Kidney epithelial cell (primary cell): ENCODE measurements around the gene KCNH5. TPM values are rescaled to one million over a fixed set of nuclear protein-coding genes. Genes with fewer than 3 reads are reported as not detected.
"Not testable (repeated sequence)": the region's sequence is repeated elsewhere in the genome, so short reads cannot be mapped to it uniquely, and the experiment has no call there.

Source experiments
- DNase-seq: peaks from one replicate; pipeline ENCODE4 v3.0.0-alpha.2; 2010; ENCODE audit warnings: low read depth
- H3K27me3 ChIP-seq: 2 replicates; pipeline ENCODE4 v1.6.0; 2011; ENCODE audit warnings: low read length; ENCODE audit not compliant: control insufficient read depth, insufficient read depth
- H3K36me3 ChIP-seq: 2 replicates; pipeline ENCODE4 v1.5.1; 2011; ENCODE audit warnings: low read length; ENCODE audit not compliant: control insufficient read depth, insufficient read depth
- H3K4me3 ChIP-seq: 2 replicates; pipeline ENCODE4 v1.5.1; 2011; ENCODE audit warnings: low read depth, mild to moderate bottlenecking, control low read depth, low read length
- total RNA-seq: library from RNA; depleted of rRNA; stranded (reverse); fragments of >200 nt; gene quantifications from 2 replicates; pipeline ENCODE4 v1.2.3, GENCODE V29; 2015
- TF ChIP-seq, protein P1 (sequence below): IDR thresholded peaks from 2 replicates; pipeline ENCODE4 v1.5.1; 2011; ENCODE audit warnings: mild to moderate bottlenecking, moderate library complexity, low read length, control low read depth, inconsistent platforms; ENCODE audit not compliant: insufficient read depth, poor library complexity, severe bottlenecking

KCNH5 gene
- total RNA-seq, 1 donor from 2014 or later: not detected

DNA sequence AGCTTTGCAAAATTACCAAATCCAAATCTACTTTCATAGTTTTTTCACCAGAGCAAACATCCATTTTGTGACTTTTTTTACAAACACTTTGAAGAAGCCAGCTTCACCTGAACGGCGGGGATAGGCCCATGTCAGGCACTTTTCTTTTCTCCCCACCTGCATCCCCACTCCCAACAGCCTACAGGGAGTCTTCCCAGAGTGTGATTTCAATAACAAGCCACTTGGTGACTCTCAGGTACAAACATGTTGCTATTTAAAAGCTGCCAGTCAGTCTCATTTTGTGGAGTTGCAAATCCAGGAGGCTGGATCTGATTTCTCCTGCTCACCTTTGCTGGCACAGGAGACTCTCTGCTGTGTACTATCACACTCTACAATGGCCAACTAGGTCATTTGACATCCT lies 285.5 kb downstream of the KCNH5 start:
- TF ChIP-seq, protein P1, sequence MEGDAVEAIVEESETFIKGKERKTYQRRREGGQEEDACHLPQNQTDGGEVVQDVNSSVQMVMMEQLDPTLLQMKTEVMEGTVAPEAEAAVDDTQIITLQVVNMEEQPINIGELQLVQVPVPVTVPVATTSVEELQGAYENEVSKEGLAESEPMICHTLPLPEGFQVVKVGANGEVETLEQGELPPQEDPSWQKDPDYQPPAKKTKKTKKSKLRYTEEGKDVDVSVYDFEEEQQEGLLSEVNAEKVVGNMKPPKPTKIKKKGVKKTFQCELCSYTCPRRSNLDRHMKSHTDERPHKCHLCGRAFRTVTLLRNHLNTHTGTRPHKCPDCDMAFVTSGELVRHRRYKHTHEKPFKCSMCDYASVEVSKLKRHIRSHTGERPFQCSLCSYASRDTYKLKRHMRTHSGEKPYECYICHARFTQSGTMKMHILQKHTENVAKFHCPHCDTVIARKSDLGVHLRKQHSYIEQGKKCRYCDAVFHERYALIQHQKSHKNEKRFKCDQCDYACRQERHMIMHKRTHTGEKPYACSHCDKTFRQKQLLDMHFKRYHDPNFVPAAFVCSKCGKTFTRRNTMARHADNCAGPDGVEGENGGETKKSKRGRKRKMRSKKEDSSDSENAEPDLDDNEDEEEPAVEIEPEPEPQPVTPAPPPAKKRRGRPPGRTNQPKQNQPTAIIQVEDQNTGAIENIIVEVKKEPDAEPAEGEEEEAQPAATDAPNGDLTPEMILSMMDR: no peak
- H3K27me3 ChIP-seq: no peaks in the 10 kb centered on the region
- H3K4me3 ChIP-seq: no peak overlapping the region
- no peaks in the 10 kb centered on the region for H3K36me3 ChIP-seq
- DNase-seq: no peak

DNA sequence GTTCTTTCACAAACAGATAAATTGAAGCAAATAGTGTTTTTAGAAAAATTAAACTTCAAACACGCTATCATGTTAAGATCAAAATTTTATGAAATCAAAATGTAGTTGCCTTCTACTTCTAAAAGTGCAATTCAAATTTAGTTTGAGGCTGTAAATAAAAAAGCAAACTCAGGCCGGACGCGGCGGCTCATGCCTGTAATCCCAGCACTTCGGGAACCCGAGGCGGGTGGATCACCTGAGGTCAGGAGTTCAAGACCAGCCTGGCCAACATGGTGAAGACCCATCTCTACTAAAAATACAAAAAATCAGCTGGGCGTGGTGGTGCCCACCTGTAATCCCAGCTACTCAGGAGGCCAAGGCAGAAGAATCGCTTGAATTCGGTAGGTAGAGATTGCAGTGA lies 298.4 kb downstream of the KCNH5 start:
- DNase-seq, H3K4me3 ChIP-seq, H3K27me3 ChIP-seq, H3K36me3 ChIP-seq: not testable (repeated sequence)

DNA sequence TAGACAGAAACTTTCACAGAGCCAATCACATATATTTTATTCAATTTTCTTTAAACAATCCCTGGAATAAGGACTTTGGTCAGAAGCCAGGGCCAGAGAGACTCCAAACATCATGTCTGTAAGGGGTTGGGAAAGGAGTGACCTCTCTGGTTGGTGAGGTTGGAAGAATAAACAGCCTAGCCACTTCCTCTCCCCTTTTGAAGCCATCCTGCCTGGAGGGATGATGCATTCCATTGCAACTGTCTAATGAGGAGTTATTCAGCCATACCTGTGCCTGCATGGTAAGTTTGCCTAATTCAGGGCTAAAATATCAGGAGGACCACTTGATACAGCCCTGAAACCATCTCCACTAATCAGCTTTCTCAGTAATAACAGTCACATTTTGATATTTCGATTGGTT lies 299.8 kb downstream of the KCNH5 start:
- Histone ChIP-seq H3K27me3 (no peaks in the 10 kb centered on the region), H3K36me3 (no peaks in the 10 kb centered on the region), H3K4me3 (no peak overlapping the region)
- TF ChIP-seq, protein P1: no peak
- no peak for DNase-seq

DNA sequence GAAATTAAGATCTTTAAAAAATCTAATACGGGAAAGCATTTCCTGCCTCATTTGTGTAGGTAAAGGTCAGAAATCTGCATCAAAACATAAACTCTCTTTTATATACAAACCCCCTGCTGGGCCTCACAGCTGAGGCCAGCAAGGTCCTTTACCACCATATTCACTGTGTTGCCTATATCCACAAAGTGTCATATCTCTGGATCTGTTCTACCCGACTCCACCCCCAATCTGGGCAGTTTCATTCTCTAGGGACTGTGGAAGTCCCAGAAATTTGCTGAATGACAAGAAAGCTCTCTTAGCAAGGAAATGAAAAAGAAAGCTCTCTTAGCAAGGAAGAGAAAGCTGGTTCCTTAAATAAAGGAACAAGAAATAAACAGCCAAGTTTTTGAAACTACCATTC lies 301.7 kb downstream of the KCNH5 start:
- H3K27me3 ChIP-seq: no peaks in the 10 kb centered on the region
- H3K4me3 ChIP-seq: no peak overlapping the region
- H3K36me3 ChIP-seq: no peaks in the 10 kb centered on the region
- DNase-seq: no peak
- TF ChIP-seq, protein P1: no peak

DNA sequence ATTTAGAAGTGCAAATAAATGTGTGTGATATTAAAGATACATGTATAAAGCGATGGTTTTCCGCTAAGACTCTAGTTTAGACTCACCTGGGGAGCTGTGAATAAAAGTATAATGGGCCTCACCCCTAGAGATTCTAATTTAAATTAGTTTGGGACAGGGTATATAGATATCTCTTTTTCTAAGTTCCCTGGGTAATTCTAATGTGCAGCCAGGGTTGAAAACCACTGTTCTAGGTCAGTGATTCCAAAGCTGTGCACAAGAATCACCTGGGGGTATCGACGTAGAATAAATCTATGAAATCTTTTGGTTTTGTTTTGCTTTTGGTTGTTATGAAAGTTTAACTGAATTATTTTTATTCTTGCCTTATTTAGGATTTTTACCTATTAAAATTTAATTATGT lies 302.1 kb downstream of the KCNH5 start:
- Histone ChIP-seq H3K4me3 (no peak overlapping the region), H3K36me3 (no peaks in the 10 kb centered on the region), H3K27me3 (no peaks in the 10 kb centered on the region)
- DNase-seq: no peak
- TF ChIP-seq, protein P1: no peak

DNA sequence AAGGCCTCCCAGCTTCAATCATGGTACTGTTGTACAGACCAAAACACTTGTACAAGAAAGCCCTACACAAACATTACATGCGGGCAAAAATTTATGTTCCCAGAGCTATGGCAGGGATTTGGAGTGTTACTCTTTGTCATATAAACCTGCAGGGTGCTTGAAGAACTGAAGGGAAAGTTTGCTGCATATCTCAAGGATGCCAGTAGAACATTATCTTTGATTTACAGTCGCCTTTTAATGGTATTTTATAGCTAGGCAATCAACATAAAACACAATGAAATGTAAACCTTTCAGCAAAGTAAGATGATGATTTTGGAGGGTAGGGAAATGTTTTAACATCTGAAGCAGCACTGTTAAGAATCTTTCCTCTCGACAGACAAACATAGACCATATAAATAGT lies 305.6 kb downstream of the KCNH5 start:
- TF ChIP-seq, protein P1: no peak
- no peaks in the 10 kb centered on the region for H3K36me3 ChIP-seq
- no peak overlapping the region for H3K4me3 ChIP-seq
- no peak for DNase-seq
- no peaks in the 10 kb centered on the region for H3K27me3 ChIP-seq
